NCI-H128 (cell line): ENCODE measurements around the gene PSEN1.

Experiments
- DNase-seq: peaks from one replicate; lab custom pipeline; 2025; ENCODE audit not compliant: unreplicated experiment; lab: John Stamatoyannopoulos, UW

Gene PSEN1

GRCh38 chr14:73136387-73137225 lies at the start of gene PSEN1:
Gene PSEN1 (plus strand): TSS chr14:73136507. CDS start chr14:73148020, 11,513 bp downstream.
- DNase-seq: peak; percentile 91

DNA sequence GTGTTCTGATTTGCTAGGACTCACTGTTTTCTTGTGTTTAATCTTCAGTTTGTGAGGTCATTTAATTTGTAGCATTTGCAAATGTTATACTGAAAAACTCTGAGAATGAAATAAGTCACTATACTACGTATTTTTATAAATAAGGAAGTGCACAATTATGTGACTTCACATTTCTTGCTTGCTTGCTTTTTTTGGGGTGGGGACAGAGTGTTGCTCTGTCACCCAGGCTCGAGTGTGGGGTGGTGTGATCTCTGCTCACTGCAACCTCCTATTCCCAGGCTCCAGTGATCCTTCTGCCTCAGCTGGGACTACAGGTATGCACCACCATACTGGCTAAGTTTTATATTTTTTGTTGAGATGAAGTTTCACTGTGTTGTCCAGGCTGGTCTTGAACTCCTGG lies 45.3 kb upstream of the PSEN1 start:
- no peak for DNase-seq

- DNase-seq: no peak
Observed at GRCh38 chr14:73097421-73097820, 38.9 kb upstream of the PSEN1 start.

GRCh38 chr14:73100334-73100733 lies 36.0 kb upstream of the PSEN1 start:
- no peak for DNase-seq

GRCh38 chr14:73102806-73103497 lies 33.4 kb upstream of the PSEN1 start:
- no peak for DNase-seq

- no peak for DNase-seq
Observed at GRCh38 chr14:73105050-73105449, 31.3 kb upstream of the PSEN1 start.

- no peak for DNase-seq
Observed at GRCh38 chr14:73105727-73106126, 30.6 kb upstream of the PSEN1 start.

GRCh38 chr14:73116079-73116665 lies 20.1 kb upstream of the PSEN1 start:
- no peak for DNase-seq

GRCh38 chr14:73124180-73124894 lies 12.0 kb upstream of the PSEN1 start:
- DNase-seq: no peak

GRCh38 chr14:73125169-73125588 lies 11.1 kb upstream of the PSEN1 start:
- DNase-seq: peak; percentile 59

DNA sequence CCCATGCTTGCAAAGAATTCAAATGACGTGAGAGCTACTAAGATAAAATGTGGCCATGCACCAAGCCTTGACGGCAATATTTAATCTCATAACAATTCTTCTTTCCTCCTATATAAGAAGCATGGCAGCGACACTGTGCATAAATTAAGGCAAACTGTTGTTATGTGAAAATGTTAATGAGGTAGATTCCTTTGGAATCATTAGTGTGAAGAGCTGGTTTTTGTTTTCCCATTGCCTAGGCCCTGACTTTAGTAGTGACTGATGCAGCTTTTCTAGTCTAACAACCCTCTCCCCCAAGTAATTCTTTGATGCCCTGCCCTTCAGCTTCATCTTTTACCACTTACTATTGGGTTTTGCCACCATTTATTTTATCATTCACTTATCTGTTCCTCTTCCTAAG lies 10.6 kb upstream of the PSEN1 start:
- DNase-seq: no peak

DNA sequence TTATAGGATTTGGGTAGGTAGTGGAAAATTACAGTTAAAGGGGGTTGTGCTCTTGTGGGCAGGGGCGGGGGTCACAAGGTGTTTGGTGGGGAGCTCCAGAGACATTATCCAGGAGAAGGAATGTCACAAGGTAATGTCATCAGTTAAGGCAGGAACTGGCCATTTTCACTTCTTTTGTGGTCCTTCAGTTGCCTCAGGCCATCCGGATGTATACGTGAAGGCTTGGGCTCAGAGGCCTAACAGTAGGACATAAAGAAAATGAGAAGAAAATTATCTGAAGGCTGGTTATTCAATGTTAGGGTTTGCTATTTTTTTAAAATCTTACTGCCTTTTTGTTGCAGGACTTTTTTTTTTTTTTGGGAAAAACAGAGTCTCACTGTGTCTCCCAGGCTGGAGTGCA lies 2.5 kb upstream of the PSEN1 start:
- DNase-seq: no peak

- no peak for DNase-seq
Observed at GRCh38 chr14:73136085-73136386, 271 bp upstream of the PSEN1 start.

DNA sequence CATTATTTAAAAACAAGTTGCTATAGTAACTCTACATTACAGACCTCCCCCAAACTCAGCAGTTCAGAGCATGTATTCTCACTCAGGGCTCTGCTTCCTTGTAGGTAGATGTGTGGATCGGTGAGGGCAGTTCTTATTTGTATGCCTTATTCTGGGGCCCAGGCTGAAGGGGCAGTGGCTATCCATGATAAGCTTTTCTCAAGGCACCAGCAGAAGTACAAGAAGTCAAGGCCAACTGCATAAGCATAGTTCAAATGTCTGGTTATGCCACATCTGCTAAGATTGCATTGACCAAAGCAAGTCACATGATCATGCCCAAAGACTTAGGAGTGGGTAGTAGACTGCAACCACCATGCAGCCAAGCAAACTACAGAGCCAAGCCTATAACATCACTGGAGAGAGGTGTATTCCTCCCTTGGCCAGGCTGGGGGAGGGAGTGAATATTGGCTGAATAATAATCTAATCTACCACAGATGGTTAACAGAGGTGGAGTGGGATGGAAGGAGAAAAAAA lies 4.6 kb downstream of the PSEN1 start:
- no peak for DNase-seq

GRCh38 chr14:73142216-73142615 lies 5.9 kb downstream of the PSEN1 start:
- DNase-seq: no peak

GRCh38 chr14:73143003-73143402 lies 6.7 kb downstream of the PSEN1 start:
- no peak for DNase-seq

DNA sequence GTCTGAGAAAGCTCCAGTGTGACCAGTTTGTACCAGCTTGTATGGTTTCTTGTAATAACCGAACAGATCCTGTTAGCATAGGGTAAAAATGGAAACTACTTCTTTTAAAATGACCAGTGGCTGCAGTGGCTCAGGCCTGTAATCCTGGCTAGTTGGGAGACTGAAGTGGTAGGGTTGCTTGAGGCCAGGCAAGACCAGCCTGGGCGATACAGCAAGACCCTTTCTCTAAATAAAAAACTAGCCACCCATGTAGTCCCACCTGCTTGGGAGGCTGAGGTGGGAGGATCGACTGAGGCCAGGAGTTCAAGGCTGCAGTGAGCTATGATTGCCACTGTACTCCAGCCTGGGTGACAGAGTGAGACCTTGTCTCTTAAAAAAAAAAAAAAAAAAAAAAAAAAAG lies 7.3 kb downstream of the PSEN1 start:
- no peak for DNase-seq

- DNase-seq: no peak
Observed at GRCh38 chr14:73145371-73145770, 9.1 kb downstream of the PSEN1 start.

- DNase-seq: no peak
Observed at GRCh38 chr14:73146111-73146510, 9.8 kb downstream of the PSEN1 start.

DNA sequence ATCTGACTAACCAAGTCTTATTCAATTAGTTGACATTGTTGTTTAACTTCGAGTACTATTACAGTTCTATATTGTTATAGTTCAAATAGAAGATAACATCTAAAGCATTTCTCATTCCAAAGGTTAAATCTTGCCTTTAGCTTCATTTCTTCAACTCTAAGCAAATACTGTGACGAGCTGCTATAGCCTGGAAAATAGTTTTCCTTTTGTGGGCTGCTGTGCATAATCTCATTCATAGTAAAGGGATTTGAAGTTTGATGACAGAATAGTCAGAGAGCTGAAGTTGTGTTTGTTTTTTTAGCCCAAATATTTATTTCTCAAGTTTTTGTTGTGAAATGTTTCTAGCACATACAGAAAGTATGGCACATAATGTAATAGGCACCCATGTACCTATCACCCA lies 13.4 kb downstream of the PSEN1 start:
- no peak for DNase-seq

GRCh38 chr14:73153272-73153671 lies 17.0 kb downstream of the PSEN1 start:
- no peak for DNase-seq
